ENCODE measurements around the gene TPBGL.

TPBGL gene

DNA sequence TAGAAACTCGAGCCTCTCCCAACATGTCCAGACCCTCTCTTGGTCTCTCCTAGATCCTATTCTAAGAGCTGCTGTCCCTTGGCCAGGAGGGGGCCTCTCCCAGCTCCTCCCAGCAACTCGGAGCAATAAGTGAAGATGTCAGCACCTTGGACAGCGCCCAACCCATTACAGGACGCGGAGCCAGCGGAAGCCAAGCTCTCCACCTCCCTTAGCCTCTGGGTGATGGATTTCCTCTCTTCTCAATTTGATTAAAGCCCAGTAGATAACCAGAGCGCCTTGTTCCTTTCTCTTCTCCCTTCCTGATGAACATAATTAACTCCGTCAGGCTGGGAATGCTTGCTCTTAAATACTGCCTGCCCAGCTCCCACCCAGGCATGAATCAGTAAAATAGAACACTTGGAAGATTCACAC is 26.2 kb upstream of the TPBGL start:
- DNase-seq: peak; percentile 39 to 61 (median 57)

DNA sequence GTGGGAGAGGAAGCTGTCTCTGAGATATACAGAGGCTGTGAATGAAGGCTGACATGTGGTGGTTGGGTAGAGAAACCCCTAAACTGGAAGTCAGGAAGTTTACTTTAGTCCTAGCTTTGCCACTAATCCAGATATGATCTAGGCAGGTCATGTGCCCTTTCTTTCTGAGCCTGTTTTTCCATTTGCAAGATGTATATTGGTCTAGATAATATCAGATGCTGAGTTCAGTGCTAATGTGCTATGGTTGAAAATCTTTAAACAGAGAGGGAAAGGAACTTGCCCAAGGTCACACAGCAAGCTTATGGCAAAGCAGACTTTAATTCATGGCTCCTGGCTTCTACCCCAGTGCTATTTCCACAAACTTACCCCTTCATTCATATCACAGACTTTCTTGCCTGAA is 25.7 kb upstream of the TPBGL start:
- DNase-seq: no peak

DNA sequence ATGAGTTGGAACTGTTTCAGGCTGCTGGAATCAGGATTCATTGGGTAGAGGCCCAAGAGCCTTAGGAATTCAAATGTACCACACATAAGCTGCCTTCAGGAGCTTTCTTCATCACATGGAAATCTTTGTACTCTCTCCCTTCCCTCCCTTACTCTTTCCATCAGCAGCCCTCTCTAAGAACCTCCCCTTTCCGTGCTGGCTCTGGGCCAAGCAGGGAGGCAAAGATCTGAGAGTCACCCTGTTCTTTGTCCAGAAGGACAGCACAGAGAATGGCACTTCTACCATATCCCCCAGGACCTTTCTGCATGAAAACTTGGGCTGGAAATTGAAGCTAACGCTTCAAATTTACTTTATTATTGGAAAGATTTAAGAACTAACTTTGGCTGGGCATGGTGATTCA is 20.7 kb upstream of the TPBGL start:
- no peak for DNase-seq

DNA sequence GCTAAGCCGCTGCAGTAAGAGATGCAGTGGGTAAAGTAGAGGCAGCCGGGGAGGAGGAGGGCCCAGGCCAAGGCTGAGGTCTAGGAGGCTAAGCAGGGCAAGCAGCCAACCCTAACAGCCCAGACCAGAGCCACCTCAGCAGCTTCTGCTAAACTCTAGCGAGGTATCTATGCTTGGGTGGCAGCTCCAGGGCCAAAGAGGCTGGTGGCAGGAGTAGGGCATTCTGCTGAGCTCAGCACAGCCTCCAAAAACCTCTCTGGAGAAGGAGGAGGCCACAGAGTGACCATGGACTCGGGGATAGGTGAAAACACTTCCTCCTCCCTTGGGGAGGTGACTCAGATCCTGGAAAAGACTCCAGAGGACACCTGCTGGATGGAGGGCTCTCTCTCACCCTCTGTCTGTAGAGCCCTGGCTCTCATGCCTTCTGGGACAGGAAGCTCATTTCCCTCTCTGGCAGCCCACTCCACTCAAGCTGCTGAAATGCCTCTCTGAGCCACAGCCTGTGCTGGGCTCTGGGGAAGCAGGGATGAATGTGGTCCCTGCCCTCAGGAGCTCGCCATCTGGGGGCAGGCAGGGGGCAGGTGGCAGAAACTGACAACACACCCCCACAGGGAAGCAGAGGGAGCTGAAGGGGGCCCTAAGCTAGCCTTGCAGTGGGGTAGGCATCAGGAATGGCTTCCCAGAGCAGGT is 16.5 kb upstream of the TPBGL start:
- DNase-seq: no peak

DNA sequence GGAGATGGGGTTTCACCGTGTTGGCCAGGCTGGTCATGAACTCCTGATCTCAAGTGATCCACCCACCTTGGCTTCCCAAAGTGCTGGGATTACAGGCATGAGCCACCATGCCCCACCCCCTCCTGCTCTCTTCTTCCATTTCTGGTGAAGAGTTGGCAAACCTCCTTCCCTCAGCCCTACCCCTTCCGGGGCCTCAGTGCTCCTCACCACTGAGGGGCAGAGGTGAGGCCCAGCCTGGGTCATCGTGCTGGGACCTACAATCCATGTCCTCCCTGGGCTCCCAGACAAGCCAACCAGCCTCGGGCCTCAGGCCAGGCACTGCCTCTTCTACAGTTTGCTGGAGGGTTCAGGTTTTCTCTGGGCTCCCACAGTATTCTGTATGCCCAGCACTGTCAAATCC is 14.8 kb upstream of the TPBGL start:
- DNase-seq: no peak

DNA sequence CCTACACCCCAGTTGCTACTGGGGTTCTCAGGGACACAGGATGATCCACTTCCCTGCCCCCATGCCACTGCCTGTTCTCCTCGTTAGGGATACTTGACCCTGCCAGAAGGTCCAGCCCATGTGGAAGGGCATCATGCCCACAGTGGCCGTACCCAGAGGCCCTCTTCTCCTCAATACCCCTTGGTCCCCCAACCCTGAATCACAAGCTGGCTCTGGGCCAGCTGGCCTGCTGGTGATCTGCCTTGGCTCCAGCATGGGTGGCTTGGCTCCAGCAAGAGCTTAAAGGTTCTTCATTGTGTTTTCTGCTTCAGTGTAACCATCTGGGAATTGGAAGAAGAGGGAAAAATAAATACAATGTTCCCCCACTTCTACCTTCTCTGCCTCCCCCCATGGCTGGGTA is 11.1 kb upstream of the TPBGL start:
- no peak for DNase-seq

DNA sequence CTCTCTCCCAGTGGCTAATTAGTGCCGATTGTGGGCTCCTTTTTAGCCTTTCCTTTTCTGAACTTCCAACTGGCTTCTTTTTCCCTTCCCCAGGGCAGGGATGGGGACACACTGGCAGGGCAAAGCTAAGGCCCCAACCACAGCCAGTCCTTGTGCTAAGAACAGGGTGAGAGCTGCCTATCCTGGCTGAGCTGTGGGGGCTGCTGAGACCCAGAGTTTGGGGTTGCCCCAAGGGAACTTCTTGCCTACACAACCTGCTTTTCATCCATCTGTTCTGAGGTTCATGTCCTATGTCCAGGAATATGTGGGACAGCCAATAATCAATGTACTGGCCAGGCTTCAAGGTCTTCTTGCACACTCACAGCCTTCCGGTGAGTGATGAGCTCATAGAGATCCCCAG is 10.0 kb upstream of the TPBGL start:
- DNase-seq: no peak

DNA sequence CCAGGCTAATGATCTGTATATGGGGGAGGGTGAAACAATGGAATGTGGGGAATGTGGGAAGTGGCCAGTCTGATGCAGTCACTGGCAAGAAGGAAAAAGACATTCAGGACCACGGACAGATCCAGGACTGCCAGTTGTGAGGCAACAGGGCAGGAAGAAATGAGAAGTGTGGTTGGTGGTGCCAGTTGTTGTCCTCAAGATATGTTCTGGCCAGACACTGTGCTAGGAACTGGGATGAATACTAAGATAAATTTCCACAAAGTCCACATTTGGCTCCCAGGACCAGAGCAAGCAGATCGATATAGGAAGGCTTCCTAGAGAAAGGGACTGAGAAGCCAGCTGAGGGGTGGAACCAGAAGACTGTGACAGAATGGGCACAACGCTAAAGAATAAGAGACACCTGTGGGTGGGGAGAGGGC is 6.8 kb upstream of the TPBGL start:
- DNase-seq: no peak

DNA sequence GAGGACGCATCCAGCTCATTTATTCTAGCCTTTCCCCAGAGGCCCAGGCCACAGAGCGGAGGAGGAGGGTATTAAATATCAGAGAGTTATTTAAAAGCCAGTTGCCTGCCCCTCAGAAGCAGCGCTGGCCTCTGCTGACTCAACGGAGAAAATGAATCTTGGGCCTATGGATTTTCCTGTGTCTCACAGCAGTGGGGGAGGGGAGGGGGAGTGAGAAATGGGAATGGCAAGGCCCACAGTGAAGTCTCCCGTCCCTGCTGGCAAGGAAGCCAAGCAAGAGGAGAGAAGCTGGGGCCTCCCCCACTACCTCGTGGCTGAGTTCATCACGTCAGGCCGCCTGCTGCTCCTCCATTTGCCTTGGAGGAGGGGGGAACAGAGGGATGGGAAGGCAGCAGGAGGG is 4.5 kb upstream of the TPBGL start:
- no peak for DNase-seq

DNA sequence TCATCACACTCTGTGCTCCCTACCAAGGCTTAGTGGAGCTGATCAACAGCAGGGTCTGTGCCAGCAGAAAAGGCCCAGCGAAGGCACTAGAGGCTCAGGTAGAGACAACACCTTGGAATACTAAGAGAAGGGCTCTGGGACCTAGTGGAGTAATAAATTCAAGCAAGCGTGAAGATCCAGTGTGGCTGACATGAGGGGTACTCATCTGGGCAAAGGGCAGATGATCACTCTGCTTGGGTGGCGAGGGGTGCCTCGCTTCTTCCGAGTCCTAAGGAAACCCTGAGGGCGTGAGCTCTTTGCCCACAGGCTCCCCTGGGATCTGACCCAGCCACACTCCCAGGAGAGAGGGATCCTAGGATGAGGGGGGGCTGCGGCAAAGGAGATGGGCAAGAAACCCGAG is 3.5 kb upstream of the TPBGL start:
- no peak for DNase-seq

DNA sequence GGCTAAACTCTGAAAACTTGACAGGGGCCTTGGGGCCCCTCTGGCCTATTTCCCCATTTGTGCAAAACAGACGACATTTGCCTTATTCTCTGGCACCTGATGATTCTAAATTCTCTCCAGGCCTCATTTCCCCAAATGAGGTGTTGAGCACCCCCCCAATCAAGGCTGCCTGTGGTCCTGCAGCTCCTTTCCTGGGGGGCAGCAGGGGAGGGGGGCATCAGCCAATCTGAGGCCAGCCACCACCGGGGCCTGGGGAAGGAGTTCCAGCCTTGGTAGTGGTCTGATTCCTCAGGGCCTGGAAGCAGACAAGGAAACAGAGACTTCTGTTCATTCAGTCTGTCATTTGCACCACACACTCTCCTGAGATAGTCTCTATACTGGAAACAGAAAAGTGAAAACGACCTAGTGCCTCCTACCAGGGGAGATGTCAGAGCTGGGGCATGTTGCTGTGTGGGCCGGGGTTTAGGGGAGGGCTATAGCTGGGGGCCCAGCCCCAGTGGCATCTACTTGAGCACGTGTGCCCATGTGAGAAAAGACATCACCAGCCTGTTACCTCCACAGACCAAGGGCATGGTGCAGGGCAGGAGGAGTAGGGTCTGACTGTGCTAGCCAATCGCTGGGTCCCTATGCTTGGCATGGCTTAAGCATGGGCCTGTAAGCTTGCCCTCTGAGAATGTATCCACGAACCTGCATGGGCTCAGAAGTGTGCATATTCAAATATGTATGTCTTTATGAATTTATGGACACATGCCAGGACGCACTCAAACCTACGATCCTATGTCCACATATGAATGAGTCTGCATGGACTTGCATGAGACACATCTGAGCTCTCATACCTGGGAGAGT is 1.8 kb upstream of the TPBGL start:
- no peak for DNase-seq

DNA sequence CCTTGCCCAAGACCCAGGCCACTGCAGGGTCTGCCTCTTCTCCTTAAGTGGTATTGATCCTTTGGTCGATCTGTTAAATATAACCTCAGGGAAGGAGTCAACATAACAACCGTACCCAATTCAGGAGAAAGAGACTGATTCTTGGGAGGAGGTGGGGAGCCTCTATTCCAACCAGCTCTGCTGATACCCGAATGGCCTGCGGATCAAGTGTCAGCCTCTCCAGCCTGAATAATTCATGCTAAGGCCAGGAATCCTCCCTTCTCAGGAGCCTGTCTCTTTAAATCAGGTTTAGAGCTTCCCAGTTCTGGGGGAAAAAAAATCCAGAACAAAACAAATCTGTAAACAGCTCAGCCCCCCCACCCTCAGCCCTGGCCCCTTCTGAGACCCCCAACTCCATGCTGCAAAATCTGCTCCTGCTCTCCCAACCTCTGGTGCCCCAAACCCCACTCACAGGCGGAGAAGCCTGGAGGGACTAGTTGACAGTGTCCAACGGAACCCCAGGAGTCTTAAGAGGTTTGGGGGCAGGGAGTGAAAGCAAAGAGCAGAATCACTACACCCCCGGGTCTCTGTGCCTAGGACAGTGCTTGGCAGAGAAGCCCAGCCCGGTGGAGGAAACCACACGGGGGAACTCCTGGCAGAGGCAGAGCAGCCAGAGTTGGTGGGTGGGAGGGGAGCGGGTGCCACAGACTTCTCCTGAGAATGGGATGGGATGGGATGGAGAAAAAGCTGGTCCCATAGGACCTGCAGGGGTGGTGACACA is 863 bp upstream of the TPBGL start:
- DNase-seq: no peak

DNA sequence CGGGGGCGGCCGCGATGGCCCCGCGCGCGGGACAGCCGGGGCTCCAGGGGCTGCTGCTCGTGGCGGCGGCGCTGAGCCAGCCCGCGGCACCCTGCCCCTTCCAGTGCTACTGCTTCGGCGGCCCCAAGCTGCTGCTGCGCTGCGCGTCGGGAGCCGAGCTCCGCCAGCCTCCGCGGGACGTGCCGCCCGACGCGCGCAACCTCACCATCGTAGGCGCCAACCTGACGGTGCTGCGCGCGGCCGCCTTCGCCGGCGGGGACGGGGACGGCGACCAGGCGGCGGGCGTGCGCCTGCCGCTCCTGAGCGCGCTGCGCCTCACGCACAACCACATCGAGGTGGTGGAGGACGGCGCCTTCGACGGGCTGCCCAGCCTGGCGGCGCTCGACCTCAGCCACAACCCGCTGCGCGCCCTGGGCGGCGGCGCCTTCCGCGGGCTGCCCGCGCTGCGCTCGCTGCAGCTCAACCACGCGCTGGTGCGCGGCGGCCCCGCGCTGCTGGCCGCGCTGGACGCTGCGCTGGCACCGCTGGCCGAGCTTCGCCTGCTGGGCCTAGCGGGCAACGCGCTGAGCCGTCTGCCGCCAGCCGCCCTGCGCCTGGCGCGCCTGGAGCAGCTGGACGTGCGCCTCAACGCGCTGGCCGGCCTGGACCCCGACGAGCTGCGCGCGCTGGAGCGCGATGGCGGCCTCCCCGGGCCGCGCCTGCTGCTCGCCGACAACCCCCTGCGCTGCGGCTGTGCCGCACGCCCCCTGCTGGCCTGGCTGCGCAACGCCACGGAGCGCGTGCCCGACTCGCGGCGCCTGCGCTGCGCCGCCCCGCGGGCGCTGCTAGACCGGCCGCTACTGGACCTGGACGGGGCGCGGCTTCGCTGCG is 697 bp downstream of the TPBGL start:
- DNase-seq: peak; percentile 77 to 83 (median 80)

DNA sequence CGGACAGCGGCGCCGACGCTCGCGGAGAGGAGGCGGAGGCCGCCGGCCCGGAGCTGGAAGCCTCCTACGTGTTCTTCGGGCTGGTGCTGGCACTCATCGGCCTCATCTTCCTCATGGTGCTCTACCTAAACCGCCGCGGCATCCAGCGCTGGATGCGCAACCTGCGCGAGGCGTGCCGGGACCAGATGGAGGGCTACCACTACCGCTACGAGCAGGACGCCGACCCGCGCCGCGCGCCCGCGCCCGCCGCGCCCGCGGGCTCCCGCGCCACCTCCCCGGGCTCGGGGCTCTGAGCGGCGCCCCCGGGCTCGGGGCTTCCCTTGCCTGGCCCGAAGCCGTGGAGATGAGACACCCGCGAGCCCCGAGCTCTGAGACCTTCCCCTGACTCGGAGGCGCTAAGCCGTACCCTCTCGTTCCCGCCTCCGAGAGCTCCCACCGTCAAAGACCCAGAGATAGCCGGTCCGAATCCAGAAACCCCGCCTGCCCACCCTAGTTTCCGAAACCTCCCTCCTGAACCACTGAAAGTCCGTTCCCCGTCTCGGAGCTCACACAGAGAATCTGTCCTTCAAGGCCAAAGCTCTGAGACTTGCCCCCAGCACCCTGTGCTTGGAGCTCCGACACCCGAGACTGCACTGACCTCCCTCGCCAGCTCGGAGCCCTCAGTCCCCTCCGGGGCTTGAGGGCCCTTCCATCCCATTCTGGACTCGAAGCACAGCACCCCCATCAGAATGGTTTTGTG is 1.5 kb downstream of the TPBGL start:
- DNase-seq: peak in 1 of 4 experiments; percentile 28

DNA sequence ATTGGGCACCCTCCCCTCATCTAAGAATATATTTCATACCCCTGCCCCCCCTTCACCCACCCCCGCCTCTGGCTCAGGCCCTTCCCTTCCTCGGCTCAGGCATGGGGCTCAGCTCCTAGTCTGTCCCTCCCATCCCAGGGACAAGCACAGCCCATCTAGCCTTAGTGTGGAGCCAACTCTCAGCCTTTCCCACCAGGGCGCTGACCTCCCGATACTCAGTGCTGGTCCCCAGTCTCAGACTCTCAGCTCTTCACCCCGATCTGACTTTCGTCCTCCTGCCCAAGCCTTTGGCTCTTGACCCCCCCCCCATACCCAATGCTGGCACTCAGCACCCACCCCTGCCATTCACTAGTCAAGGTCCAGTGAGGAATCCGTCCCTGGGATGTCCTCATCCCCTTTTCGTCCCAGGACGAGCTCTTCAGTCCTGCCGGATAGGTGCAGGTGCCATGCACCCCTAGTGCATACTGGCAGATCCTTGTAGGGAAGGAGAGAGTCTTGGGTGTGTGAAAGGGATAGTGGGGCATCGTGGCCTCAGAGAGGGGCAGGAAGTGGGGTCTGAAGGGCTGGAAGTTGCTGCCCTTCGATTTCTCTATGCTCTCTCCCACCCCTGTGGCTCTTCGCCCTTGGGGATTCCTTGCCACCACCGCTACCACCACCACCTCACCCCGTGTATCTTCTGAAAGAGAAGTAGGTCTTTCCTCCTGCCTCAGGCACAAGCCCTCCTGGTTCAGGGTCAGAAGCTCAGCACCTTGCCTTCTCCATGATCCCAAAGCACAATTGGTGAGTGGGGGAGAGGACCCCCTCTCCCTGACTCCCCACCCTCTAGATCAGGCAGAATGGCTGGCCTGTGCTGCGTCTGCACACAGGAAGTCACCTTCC is 2.4 kb downstream of the TPBGL start:
- DNase-seq: no peak

DNA sequence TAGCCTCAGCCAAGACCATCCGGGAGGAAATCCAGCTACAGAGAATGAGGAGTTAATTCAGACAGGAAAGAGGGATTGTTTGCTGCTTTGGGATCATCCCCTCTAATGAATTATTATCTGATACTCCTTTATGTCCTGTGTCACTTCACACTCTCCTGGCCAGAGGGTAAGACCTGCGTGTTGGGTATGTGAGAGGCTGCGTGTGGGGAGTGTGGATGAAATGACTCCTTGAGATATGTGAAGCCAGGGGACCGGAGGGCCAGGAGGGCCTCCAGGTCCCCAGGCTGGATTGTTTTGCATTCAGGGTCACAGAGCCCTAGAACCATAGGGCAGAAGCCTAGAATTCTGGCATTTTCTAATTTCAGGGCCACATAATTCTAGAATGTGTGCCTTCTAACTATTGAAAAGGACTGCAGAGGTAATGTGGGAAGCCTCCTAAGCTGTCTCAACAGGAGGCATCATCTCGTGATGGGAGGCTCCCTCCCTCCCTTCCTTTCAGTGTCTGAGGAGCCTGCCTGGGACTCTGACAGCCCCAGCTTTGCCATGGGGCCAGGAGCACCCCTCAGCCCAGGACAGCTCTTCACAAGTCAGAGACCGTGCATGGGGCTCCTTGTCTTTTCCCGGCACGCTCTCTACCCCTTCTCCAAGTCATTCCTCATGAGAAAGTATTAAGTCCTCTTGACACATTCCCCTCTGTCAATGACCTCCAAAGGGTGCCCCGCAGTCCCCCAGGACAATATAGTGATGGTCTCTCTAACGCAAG is 3.7 kb downstream of the TPBGL start:
- no peak for DNase-seq

DNA sequence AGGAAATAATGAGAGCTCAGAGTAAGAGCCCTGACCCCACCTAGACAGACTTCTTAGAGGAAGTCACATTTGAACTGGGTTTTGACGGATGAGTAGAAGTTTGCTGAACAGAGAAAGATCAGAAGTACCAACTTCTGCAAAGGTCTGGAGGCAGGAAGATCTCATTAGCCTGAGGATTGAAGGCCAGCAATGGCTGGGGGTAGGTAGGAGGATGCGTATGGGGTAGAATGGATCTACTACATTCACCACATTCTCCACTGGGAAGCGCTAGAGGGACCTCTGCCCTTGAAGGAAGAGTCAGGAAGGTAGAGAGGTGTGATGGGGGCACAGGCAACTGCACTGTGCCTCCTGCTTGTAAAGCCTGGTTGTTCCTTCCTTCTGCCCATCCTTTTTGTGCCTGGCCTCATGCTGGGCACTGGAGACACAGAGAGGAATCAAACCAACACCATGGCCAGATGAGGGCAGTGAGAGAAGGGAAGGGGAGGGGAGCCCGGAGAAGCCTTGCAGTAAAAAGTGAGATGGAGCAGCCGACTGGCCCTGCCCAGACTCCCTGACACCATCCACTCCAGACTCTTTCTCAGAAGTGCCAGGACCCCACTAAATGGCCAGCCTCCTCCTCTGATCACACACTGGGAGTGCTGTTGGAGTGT is 4.9 kb downstream of the TPBGL start:
- no peak for DNase-seq

DNA sequence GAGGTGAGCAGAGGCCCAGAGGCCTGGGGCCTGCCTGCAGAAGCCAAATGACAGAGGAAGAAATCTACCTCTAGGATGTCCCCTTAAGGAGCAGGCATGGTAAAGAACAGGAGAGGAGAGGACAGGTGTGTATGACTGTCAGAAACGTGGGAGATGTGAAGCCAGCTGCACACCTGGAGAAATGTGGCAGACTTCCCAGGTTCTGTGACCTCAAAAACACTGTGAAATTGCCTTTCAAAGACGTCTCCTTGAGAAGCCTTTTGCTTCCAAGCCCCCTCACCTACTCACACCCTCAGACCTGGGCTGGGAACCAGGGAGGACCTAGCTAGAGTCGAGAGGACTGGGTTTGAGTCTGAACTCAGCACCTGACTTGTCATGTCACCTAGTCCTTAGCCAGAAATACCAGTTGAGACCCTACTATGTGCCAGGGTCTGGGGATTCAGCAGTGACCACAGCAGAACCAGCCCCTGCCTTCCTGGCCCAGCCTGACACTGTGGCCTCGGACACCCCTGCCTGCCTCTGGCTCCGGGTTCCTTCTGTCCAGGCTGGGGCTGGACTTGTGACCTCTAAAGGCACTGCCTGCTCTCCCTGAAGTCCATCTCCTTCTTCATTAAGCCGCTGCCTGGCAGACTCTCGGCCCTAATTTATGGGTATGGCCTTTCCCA is 5.6 kb downstream of the TPBGL start:
- DNase-seq: no peak
